ENCODE data around the gene ENTHD1.

DNA sequence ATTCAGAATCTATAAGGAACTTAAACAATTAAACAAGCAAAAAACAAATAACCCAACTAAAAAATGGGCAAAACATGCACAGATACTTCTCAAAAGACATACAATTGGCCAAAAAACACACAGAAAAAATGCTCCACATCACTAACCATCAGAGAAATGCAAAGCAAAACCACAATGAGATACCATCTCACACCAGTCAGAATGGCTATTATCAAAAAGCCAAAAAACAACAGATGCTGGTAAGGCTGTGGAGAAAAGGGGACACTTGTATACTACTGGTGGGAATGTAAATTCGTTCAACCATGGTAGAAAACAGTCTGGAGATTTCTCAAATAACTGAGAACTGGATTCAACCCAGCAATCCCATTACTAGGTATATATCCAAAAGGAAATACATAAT is 24.8 kb downstream of the ENTHD1 start:
- no peak for TF ChIP-seq EZH2phosphoT487 (IDR thresholded peaks at IDR 0.05; ENCODE audit: borderline replicate concordance, low read depth, low read length)
- TF ChIP-seq, protein P1, sequence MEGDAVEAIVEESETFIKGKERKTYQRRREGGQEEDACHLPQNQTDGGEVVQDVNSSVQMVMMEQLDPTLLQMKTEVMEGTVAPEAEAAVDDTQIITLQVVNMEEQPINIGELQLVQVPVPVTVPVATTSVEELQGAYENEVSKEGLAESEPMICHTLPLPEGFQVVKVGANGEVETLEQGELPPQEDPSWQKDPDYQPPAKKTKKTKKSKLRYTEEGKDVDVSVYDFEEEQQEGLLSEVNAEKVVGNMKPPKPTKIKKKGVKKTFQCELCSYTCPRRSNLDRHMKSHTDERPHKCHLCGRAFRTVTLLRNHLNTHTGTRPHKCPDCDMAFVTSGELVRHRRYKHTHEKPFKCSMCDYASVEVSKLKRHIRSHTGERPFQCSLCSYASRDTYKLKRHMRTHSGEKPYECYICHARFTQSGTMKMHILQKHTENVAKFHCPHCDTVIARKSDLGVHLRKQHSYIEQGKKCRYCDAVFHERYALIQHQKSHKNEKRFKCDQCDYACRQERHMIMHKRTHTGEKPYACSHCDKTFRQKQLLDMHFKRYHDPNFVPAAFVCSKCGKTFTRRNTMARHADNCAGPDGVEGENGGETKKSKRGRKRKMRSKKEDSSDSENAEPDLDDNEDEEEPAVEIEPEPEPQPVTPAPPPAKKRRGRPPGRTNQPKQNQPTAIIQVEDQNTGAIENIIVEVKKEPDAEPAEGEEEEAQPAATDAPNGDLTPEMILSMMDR (conservative IDR thresholded peaks at IDR 0.05; ENCODE audit: low read length): no peak
